Activated CD8-positive, alpha-beta T cell treated with anti-CD3 and anti-CD28 coated beads, Interleukin-2, amount 10 ng/mL, durations not matched to agents 7 days and 5 days (primary cell): ENCODE data around the gene ZNG1B. TPM values are rescaled to one million over a fixed set of nuclear protein-coding genes. Genes with fewer than 3 reads are reported as not detected.
"Not testable (repeated sequence)": the region's sequence is repeated elsewhere in the genome, so short reads cannot be mapped to it uniquely, and the experiment has no call there.

Source experiments
- ATAC-seq: fragments of 150-1000 bp; cut with Tn5 transposase; one replicate; pipeline ENCODE4 v1.10.0; 2021; ENCODE audit warnings: moderate library complexity
- CTCF ChIA-PET: fragments of 350-600 bp; sonication (Branson Sonifier 250); formaldehyde crosslinking; loops from one replicate; lab custom pipeline; 2021; ENCODE audit warnings: antibody characterized with exemption; lab: Charles Lee
- POLR2A ChIA-PET: fragments of 350-600 bp; sonication (Branson Sonifier 250); formaldehyde crosslinking; loops from one replicate; lab custom pipeline; 2021; ENCODE audit warnings: antibody characterized with exemption; lab: Charles Lee
- DNase-seq: peaks from one replicate; pipeline ENCODE4 v3.0.0-alpha.2; 2020
- H3K27ac Mint-ChIP-seq: one replicate; pipeline ENCODE4 v1.8.0; 2021; ENCODE audit warnings: mild to moderate bottlenecking, mixed read lengths
- H3K27me3 Mint-ChIP-seq: one replicate; pipeline ENCODE4 v1.8.0; 2021; ENCODE audit warnings: low read depth, mixed read lengths
- H3K36me3 Mint-ChIP-seq: one replicate; pipeline ENCODE4 v1.8.0; 2021; ENCODE audit warnings: low read depth, mixed read lengths
- H3K4me1 Mint-ChIP-seq: one replicate; pipeline ENCODE4 v1.8.0; 2021; ENCODE audit warnings: low read depth, mixed read lengths
- H3K4me3 Mint-ChIP-seq: one replicate; pipeline ENCODE4 v1.8.0; 2021; ENCODE audit warnings: mild to moderate bottlenecking, mixed read lengths
- H3K9me3 Mint-ChIP-seq: one replicate; pipeline ENCODE4 v1.8.0; 2022; ENCODE audit warnings: mixed read lengths; ENCODE audit not compliant: insufficient read depth
- total RNA-seq, 2 experiments: library from RNA; stranded (reverse); gene quantifications; one replicate each; pipeline ENCODE4 v1.2.3, GENCODE V29; 2021

The ZNG1B gene
- total RNA-seq, 2 experiments from 2014 or later = 32.4 to 36.4 TPM

GRCh38 chr2:113540834-113541203 is 103.3 kb downstream of the ZNG1B start:
- CTCF ChIA-PET, H3K9me3 Mint-ChIP-seq, H3K27ac Mint-ChIP-seq, H3K36me3 Mint-ChIP-seq, H3K4me1 Mint-ChIP-seq, POLR2A ChIA-PET, DNase-seq, ATAC-seq: not testable (repeated sequence)
- Mint-ChIP-seq H3K4me3 (peak overlapping the region; percentile 64), H3K27me3 (peaks cover 13% of the 10 kb centered on the region)

DNA sequence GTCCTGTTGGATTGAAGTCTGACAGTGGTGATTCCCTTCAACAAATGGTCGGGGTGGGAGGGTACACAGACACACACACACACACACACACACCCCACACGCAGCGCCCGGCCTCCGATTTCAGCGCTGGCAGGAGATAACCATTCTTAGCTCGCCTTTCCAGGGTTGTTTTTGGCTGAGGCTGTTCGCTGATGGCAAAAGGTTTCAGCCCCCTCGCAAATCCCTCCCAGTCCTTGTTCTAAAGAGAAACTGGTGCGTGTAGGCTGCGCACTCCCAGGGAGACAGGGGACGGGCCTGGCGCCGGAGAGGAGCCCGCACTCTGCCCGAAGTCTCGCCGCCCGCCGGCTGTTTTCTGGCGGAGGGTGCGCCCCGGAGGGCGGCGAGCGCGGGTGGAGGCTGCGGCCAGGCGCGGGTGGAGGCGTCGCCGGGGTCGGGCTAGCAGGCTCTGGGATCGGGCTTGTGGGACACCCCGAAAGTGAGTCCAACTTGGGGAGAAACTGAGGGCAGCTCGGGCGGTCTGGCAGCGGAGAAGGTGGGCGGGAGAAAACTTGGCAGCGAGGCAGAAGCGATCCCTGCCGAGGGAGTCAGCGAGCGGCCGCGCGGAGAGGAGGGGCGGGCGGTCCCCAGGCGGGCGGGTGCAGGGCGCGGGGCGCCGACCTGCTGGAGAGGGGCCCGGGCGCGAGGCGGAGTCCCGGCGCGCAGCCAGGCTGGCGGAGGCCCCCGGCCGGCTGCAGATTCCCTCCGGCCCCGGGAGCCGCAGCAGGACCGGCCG is 103.9 kb downstream of the ZNG1B start:
- H3K27me3 Mint-ChIP-seq = peaks cover 13% of the 10 kb centered on the region
- H3K36me3 Mint-ChIP-seq, H3K27ac Mint-ChIP-seq, CTCF ChIA-PET, H3K4me1 Mint-ChIP-seq, POLR2A ChIA-PET, H3K9me3 Mint-ChIP-seq: not testable (repeated sequence)
- DNase-seq = peak; percentile 21
- peak; percentile 74 for ATAC-seq
- H3K4me3 Mint-ChIP-seq = peak overlapping the region; percentile 64

DNA sequence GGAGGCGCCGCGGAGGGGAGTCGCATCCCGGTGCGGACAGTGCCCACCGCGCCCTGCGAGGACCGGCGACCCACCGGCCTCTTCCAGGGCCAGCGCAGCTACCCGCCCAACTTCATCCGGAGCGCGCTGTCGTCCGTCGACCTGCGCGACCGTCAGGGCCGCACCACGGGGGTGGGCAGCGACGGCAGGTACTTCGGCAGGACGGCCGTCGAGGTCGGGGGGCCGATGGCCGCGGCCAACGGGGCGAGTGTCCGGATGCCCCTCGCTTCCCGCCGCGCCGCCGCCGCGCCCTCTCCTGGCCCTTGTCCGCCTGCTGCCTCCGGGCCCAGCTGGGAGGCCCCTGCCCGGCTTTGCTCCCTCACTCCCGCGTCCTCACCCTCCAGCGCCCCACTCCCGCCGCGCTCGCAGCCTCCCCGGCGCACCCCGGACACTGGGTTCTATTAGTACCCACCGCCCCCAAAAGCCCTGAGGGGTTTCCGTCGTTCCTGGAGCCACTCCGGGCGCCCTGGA is 104.5 kb downstream of the ZNG1B start:
- DNase-seq, H3K36me3 Mint-ChIP-seq, H3K27ac Mint-ChIP-seq, H3K4me1 Mint-ChIP-seq, CTCF ChIA-PET, H3K9me3 Mint-ChIP-seq, POLR2A ChIA-PET: not testable (repeated sequence)
- peaks cover 13% of the 10 kb centered on the region for H3K27me3 Mint-ChIP-seq
- H3K4me3 Mint-ChIP-seq = peak overlapping the region; percentile 47
- peak; percentile 56 for ATAC-seq

DNA sequence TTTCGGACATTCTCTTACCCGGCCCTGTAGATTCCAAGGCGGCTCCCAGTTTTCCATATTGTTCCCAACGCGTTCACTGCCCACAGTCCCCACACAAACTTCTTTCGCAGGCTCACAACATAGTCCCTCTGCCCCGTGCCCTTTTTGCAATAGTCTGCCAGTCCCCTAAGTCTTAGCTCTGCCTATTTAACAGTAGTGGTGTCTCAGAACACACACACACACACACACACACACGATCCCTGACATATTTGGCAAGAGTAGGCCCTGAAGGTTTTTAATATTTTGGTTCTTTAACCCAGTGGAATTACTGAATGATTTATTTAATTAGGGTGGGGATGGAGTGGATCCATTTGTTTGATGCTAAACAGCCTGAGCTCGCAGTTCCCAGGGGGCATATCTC is 105.0 kb downstream of the ZNG1B start:
- H3K27me3 Mint-ChIP-seq = peaks cover 13% of the 10 kb centered on the region
- H3K4me3 Mint-ChIP-seq = peak overlapping the region; percentile 47
- CTCF ChIA-PET, DNase-seq, H3K9me3 Mint-ChIP-seq, H3K4me1 Mint-ChIP-seq, ATAC-seq, POLR2A ChIA-PET, H3K36me3 Mint-ChIP-seq: not testable (repeated sequence)
- peak overlapping the region; percentile 43 for H3K27ac Mint-ChIP-seq

Other genes starting within 250 kb of the ZNG1B start
- gene PAX8, start 158.8 kb upstream of the ZNG1B start, total RNA-seq = under 1 TPM; 0.21 to 0.55 TPM
- gene FOXD4L1, start 61.0 kb downstream of the ZNG1B start, total RNA-seq = under 1 TPM; 0.21 to 0.29 TPM
- gene RABL2A, start 189.6 kb downstream of the ZNG1B start, total RNA-seq = 10 to 100 TPM; 12.0 to 12.5 TPM